ENCODE results near the gene DLG2.

The DLG2 gene

GRCh38 chr11:84292006-84292405, 1335.1 kb downstream of the DLG2 start:
- TF ChIP-seq CTCF (IDR thresholded peaks at IDR 0.05; ENCODE audit: low read depth, low read length, missing control alignments) = no peak
- H3K4me3 ChIP-seq (ENCODE audit: low read depth, low read length) = no peak overlapping the region
- DNase-seq (ENCODE audit: low read depth) = no peak

GRCh38 chr11:84290647-84291046, 1336.5 kb downstream of the DLG2 start:
- no peak overlapping the region for H3K4me3 ChIP-seq (ENCODE audit: low read depth, low read length)
- no peak for DNase-seq (ENCODE audit: low read depth)
- TF ChIP-seq CTCF (IDR thresholded peaks at IDR 0.05; ENCODE audit: low read depth, low read length, missing control alignments) = no peak

- peak; percentile 29 for DNase-seq (ENCODE audit: low read depth)
- no peak overlapping the region for H3K4me3 ChIP-seq (ENCODE audit: low read depth, low read length)
- TF ChIP-seq CTCF (IDR thresholded peaks at IDR 0.05; ENCODE audit: low read depth, low read length, missing control alignments) = no peak
Measured at GRCh38 chr11:84289381-84289906, 1337.7 kb downstream of the DLG2 start.

GRCh38 chr11:84273541-84273940, 1353.6 kb downstream of the DLG2 start:
- TF ChIP-seq CTCF (IDR thresholded peaks at IDR 0.05; ENCODE audit: low read depth, low read length, missing control alignments) = no peak
- DNase-seq (ENCODE audit: low read depth) = no peak
- no peak overlapping the region for H3K4me3 ChIP-seq (ENCODE audit: low read depth, low read length)

DNA sequence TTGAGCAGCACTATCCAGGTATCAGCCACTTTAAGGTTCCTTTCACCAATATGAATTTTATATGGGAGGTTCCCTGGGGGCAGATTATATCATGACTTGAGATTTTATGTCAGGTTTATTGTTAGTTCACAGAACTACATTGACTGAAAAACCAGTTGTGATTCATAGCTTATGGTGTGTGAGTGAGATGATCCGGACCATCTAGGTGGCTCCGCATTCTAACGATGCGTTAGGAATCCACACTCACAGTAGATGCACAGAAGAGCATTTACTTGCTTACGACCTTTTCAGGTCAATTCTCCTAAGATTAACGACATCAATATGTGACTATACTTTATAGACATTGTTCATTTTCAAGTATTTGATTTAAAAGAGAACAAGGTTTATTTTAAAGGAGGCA, 1356.7 kb downstream of the DLG2 start:
- no peak overlapping the region for H3K4me3 ChIP-seq (ENCODE audit: low read depth, low read length)
- DNase-seq (ENCODE audit: low read depth) = no peak
- TF ChIP-seq CTCF (IDR thresholded peaks at IDR 0.05; ENCODE audit: low read depth, low read length, missing control alignments) = no peak

DNA sequence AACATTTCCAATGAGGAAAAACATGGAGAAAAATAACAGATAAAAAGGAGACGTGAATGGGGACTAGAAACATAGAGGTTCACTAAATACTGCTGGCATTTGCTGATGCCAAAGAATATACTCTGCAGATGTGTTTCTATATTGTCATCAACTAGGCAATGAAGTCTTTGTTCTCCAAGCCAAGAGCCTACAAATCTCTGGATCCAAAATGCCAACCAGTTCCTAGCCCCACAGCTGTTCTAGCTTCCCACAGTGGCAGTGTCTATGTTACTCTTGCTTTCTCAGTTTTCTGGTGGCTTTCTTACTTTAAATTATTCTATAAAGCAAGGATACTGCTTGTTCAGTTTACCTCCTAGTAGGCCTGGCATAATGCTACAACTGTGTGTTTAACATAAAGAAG, 1363.1 kb downstream of the DLG2 start:
- no peak for DNase-seq (ENCODE audit: low read depth)
- H3K4me3 ChIP-seq (ENCODE audit: low read depth, low read length) = no peak overlapping the region
- no peak for TF ChIP-seq CTCF (IDR thresholded peaks at IDR 0.05; ENCODE audit: low read depth, low read length, missing control alignments)

DNA sequence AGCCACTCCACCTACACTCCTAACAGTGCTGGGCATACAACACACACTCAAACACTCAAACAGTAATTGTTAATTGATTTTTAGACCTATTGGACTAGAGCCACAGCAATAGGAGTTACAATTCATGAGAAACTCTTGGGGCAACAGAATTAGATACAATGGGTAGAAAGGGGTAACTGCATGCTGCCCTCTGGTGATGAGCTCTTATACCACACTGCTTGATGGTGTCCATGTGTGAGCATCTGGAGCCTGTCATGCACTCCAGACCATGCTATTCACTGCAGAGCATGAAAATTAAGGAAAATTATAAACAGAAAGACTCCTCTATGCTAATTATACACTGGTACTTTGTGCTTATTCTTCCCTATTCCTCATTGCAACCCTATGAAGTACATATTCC, 1365.4 kb downstream of the DLG2 start:
- DNase-seq (ENCODE audit: low read depth) = no peak
- no peak overlapping the region for H3K4me3 ChIP-seq (ENCODE audit: low read depth, low read length)
- peak; percentile 51 for TF ChIP-seq CTCF (IDR thresholded peaks at IDR 0.05; ENCODE audit: low read depth, low read length, missing control alignments)

All from GM12864 (cell line).